Progenitor cell of endocrine pancreas (in vitro differentiated cells): ENCODE measurements around the gene TDRKH. TPM values are rescaled to one million over a fixed set of nuclear protein-coding genes. Genes with fewer than 3 reads are reported as not detected.
"Not testable (repeated sequence)": the region's sequence is repeated elsewhere in the genome, so short reads cannot be mapped to it uniquely, and the experiment has no call there.

ENCODE experiments used
- DNase-seq: peaks from one replicate; pipeline ENCODE4 v3.0.0; 2021; ENCODE audit warnings: low spot score; ENCODE audit not compliant: unreplicated experiment
- H3K27ac Mint-ChIP-seq: 2 replicates; pipeline ENCODE4 v1.8.0; 2021; ENCODE audit warnings: mild to moderate bottlenecking, moderate library complexity, mixed read lengths
- H3K27me3 Mint-ChIP-seq: 2 replicates; pipeline ENCODE4 v1.8.0; 2021; ENCODE audit warnings: mixed read lengths
- H3K36me3 Mint-ChIP-seq: 2 replicates; pipeline ENCODE4 v1.8.0; 2022; ENCODE audit warnings: mixed read lengths; ENCODE audit not compliant: insufficient read depth
- H3K4me1 Mint-ChIP-seq: 2 replicates; pipeline ENCODE4 v1.8.0; 2021; ENCODE audit warnings: low read depth, mixed read lengths
- H3K4me3 Mint-ChIP-seq: 2 replicates; pipeline ENCODE4 v1.8.0; 2021; ENCODE audit warnings: low read depth, mild to moderate bottlenecking, moderate library complexity, mixed read lengths
- H3K9me3 Mint-ChIP-seq: 2 replicates; pipeline ENCODE4 v1.8.0; 2021; ENCODE audit warnings: low read depth, mixed read lengths
- total RNA-seq: library from RNA; stranded (reverse); gene quantifications from 2 replicates; pipeline ENCODE4 v1.2.1, GENCODE V29; 2021
- TF ChIP-seq, protein P1 (sequence below): fragments of 200-600 bp; sonication (generic); IDR thresholded peaks from one replicate; pipeline ENCODE4 v1.5.0; 2021; ENCODE audit warnings: antibody characterized with exemption, mild to moderate bottlenecking; ENCODE audit not compliant: unreplicated experiment

The TDRKH gene
- total RNA-seq, 1 donor from 2014 or later, result 16.5 TPM

DNA sequence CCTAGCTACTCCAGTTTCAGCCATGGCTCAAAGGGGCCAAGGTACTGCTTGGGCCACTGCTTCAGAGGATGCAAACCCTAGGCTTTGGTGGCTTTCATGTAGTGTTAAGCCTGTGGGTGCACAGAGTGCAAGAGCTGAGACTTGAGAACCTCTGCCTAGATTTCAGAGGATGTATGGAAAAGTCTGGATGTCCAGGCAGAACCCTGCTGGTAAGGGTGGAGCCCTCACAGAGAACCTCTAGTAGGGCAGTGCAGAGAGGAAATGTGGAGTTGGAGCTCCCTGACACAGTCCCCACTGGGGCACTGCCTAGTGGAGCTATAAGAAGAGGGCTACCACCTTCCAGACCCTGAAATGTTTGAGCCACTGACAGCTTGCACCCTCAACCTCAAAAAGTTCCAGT is 52.8 kb downstream of the TDRKH start:
- H3K27ac Mint-ChIP-seq, result no peak overlapping the region

DNA sequence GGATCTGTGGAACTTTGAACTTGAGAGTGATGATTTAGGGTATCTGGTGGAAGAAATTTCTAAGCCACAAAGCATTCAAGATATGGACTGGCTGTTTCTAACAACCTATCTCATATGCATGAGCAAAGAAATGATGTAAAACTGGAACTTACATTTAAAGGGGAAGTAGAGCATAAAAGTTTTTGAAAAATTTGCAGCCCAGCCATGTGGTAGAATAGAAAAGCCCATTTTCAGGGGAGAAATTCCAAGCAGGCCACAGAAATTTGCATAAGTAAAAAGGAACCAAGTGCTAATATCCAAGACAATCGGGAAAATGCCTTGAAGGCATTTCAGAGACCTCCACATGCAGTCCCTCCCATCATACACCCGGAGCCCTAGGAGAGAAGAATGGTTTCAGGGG is 53.3 kb downstream of the TDRKH start:
- no peaks in the 10 kb centered on the region for H3K36me3 Mint-ChIP-seq
- TF ChIP-seq, protein P1, sequence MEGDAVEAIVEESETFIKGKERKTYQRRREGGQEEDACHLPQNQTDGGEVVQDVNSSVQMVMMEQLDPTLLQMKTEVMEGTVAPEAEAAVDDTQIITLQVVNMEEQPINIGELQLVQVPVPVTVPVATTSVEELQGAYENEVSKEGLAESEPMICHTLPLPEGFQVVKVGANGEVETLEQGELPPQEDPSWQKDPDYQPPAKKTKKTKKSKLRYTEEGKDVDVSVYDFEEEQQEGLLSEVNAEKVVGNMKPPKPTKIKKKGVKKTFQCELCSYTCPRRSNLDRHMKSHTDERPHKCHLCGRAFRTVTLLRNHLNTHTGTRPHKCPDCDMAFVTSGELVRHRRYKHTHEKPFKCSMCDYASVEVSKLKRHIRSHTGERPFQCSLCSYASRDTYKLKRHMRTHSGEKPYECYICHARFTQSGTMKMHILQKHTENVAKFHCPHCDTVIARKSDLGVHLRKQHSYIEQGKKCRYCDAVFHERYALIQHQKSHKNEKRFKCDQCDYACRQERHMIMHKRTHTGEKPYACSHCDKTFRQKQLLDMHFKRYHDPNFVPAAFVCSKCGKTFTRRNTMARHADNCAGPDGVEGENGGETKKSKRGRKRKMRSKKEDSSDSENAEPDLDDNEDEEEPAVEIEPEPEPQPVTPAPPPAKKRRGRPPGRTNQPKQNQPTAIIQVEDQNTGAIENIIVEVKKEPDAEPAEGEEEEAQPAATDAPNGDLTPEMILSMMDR, result no peak
- no peak overlapping the region for H3K4me3 Mint-ChIP-seq
- no peak for DNase-seq
- no peak overlapping the region for H3K27ac Mint-ChIP-seq
- peaks cover 10% of the 10 kb centered on the region for H3K27me3 Mint-ChIP-seq
- H3K4me1 Mint-ChIP-seq, result peaks cover 26% of the 10 kb centered on the region
- H3K9me3 Mint-ChIP-seq, result peaks cover 10% of the 10 kb centered on the region

More for the DNA sequence above, 52.8 kb downstream of the TDRKH start:
- Mint-ChIP-seq H3K4me1 (peaks cover 23% of the 10 kb centered on the region), H3K9me3 (peaks cover 10% of the 10 kb centered on the region), H3K36me3 (no peaks in the 10 kb centered on the region), H3K4me3 (no peak overlapping the region), H3K27me3 (peaks cover 14% of the 10 kb centered on the region)
- TF ChIP-seq, protein P1, result no peak
- no peak for DNase-seq

DNA sequence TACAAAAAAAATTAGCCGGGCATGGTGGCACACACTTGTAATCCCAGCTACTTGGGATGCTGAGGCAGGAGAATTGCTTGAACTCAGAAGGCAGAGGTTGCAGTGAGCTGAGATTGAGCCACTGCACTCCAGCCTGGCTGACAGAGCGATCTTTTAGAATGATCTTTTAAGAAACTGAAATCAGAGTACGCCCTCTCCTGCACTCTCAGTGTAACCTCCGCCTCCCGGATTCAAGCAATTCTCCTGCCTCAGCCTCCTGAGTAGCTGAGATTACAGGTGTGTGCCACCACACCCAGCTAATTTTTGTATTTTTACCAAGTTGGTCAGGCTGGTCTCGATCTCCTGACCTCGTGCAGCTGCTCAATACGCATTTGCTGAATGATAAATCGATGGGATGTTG is 56.3 kb downstream of the TDRKH start:
- not testable (repeated sequence) for H3K27ac Mint-ChIP-seq, H3K36me3 Mint-ChIP-seq, DNase-seq, H3K4me3 Mint-ChIP-seq, H3K27me3 Mint-ChIP-seq
- Mint-ChIP-seq H3K9me3 (peaks cover 10% of the 10 kb centered on the region), H3K4me1 (peaks cover 22% of the 10 kb centered on the region)

DNA sequence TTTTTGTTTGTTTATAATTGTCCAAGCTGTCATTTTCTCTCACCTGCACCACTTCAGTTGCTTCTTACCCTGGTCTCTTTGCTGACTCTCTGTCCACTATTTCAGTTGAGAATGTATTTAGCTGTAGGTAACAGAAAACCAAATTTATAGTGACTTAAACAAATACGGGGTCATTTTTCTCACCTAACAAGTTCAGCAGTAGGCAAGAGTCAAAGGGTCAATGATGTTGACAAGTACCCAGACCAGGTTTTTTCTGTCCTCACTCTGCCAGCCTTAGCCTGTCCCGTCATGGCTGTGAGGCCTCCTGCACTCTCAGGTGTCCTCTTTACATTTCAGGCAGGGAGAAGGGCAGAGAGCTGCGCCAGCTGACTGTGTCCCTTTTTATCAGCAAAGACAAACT is 57.2 kb downstream of the TDRKH start:
- Mint-ChIP-seq H3K36me3 (no peaks in the 10 kb centered on the region), H3K4me3 (peak overlapping the region; percentile 20), H3K4me1 (peaks cover 25% of the 10 kb centered on the region), H3K27ac (peak overlapping the region; percentile 71), H3K9me3 (peaks cover 9% of the 10 kb centered on the region), H3K27me3 (peaks cover 5% of the 10 kb centered on the region)
- TF ChIP-seq, protein P1, result no peak
- no peak for DNase-seq

DNA sequence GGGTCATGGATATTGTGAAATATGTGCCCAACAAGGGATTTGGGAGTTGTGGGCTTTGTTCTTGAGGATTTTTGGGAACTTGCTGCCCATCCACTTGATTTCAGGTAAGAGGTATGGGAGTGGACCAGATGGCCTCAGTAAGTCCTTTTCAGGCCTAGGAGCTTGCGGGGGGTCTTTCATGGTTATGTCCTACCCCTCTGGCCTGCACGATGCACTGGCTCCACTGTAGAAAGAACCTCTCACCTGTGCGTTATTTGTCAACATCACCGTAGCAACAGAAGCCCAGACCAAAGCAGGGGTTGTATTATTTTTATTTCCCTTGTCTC is 60.4 kb downstream of the TDRKH start:
- no peaks in the 10 kb centered on the region for H3K9me3 Mint-ChIP-seq
- TF ChIP-seq, protein P1, result no peak
- H3K36me3 Mint-ChIP-seq, result no peaks in the 10 kb centered on the region
- DNase-seq, result no peak
- peaks cover 19% of the 10 kb centered on the region for H3K27me3 Mint-ChIP-seq
- peaks cover 27% of the 10 kb centered on the region for H3K4me1 Mint-ChIP-seq
- H3K27ac Mint-ChIP-seq, result no peak overlapping the region
- no peak overlapping the region for H3K4me3 Mint-ChIP-seq

DNA sequence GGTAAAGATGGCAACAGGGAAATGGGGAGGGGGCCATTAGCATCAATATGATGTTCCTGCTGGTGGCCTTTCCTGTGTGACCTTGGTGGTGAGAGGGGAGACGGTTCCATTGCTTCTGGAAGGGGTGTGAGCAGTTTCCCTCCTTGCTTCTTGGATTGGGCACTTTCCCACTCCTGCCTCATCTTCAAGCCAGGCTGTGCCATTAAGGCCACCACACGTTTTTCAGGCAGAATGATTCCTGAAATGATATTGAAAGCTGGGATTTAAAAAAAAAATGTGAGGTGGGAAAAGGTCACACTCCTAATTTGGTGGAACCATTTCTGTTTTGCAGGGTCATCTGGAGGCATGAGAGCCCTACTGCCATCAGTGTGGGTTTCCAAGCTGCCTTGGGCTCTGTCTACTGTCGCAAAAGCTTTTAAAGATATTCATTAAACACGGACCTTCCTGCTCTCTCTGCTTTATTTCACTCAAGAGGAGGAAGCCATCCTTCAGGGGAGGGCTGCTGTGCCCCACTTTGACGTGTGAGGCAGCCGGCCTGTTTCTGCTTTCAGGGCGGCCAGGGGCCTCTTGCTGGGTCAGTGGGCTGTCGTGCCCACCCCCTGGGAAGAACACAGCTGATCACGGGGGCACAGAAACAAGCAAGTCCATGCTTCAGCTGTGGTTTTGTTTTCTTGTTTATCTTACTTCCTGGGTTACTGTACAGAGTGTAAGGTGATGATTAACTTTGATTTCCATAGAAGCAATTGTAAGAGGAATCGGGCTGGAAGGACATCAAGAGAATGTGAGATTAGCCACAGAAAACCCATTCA is 60.9 kb downstream of the TDRKH start:
- Mint-ChIP-seq H3K4me1 (peaks cover 26% of the 10 kb centered on the region), H3K36me3 (no peaks in the 10 kb centered on the region), H3K27ac (no peak overlapping the region), H3K9me3 (no peaks in the 10 kb centered on the region), H3K4me3 (no peak overlapping the region), H3K27me3 (peaks cover 21% of the 10 kb centered on the region)
- no peak for DNase-seq
- TF ChIP-seq, protein P1, result no peak
